Measurements from ENCODE around the gene ZNF169.
"Not testable (repeated sequence)": the region's sequence is repeated elsewhere in the genome, so short reads cannot be mapped to it uniquely, and the experiment has no call there.

The ZNF169 gene

DNA sequence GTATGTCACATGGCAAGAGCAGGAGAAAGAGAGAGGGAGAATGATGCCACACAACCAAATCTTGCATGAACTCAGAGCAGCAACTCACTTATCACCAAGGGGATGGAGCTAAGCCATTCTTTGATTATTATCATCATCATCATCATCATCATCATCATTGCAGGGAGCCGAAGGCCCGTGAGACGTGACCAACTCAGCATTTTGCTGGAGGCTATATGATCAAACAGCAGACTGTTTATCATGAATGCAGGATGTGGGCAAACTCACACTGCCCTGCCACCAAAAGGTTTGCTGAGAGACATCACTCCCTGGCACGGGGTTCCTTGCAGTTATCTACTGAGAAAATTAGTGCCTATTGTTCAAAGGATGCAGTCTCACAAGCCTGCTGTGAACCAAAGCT lies 8.6 kb upstream of the ZNF169 start:
- Histone ChIP-seq H3K4me2 (ENCODE audit: low read depth, low read length, poor library complexity, severe bottlenecking) (no peak overlapping the region), H3K36me3 (ENCODE audit: low read length) (no peaks in the 10 kb centered on the region), H3K4me3 (ENCODE audit: insufficient read depth, low read length, poor library complexity, severe bottlenecking) (no peak overlapping the region), H3K9ac (ENCODE audit: low read length) (no peak overlapping the region), H3K9me2 (replicated peaks; ENCODE audit: insufficient read depth, low read length) (no peaks in the 10 kb centered on the region), H2AFZ (ENCODE audit: low read depth, low read length, severe bottlenecking) (no peak overlapping the region), H3K27me3 (ENCODE audit: low read length) (no peaks in the 10 kb centered on the region), H3K9me3 (ENCODE audit: insufficient read depth, low read length) (no peaks in the 10 kb centered on the region), H4K20me1 (ENCODE audit: low read depth, low read length) (no peaks in the 10 kb centered on the region), H3F3A (ENCODE audit: insufficient read depth) (no peaks in the 10 kb centered on the region), H3K27ac (ENCODE audit: low read depth, low read length) (no peak overlapping the region), H3K79me2 (ENCODE audit: insufficient read depth, low read length) (no peaks in the 10 kb centered on the region)
- TF ChIP-seq EZH2phosphoT487 (conservative IDR thresholded peaks at IDR 0.05; ENCODE audit: low read length): no peak
- TF ChIP-seq, protein P1, sequence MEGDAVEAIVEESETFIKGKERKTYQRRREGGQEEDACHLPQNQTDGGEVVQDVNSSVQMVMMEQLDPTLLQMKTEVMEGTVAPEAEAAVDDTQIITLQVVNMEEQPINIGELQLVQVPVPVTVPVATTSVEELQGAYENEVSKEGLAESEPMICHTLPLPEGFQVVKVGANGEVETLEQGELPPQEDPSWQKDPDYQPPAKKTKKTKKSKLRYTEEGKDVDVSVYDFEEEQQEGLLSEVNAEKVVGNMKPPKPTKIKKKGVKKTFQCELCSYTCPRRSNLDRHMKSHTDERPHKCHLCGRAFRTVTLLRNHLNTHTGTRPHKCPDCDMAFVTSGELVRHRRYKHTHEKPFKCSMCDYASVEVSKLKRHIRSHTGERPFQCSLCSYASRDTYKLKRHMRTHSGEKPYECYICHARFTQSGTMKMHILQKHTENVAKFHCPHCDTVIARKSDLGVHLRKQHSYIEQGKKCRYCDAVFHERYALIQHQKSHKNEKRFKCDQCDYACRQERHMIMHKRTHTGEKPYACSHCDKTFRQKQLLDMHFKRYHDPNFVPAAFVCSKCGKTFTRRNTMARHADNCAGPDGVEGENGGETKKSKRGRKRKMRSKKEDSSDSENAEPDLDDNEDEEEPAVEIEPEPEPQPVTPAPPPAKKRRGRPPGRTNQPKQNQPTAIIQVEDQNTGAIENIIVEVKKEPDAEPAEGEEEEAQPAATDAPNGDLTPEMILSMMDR (IDR thresholded peaks at IDR 0.05; ENCODE audit: insufficient read depth, low read length, poor library complexity, severe bottlenecking): no peak

- no peaks in the 10 kb centered on the region for H3F3A ChIP-seq (ENCODE audit: insufficient read depth)
- no peak overlapping the region for H3K9ac ChIP-seq (ENCODE audit: low read length)
- no peak overlapping the region for H2AFZ ChIP-seq (ENCODE audit: low read depth, low read length, severe bottlenecking)
- TF ChIP-seq, protein P1 (IDR thresholded peaks at IDR 0.05; ENCODE audit: insufficient read depth, low read length, poor library complexity, severe bottlenecking): no peak
- TF ChIP-seq EZH2phosphoT487 (conservative IDR thresholded peaks at IDR 0.05; ENCODE audit: low read length): no peak
- H3K4me3 ChIP-seq (ENCODE audit: insufficient read depth, low read length, poor library complexity, severe bottlenecking): no peak overlapping the region
- no peaks in the 10 kb centered on the region for H3K9me3 ChIP-seq (ENCODE audit: insufficient read depth, low read length)
- H3K36me3 ChIP-seq (ENCODE audit: low read length): no peaks in the 10 kb centered on the region
- H3K79me2 ChIP-seq (ENCODE audit: insufficient read depth, low read length): peaks cover 19% of the 10 kb centered on the region
- H3K4me2 ChIP-seq (ENCODE audit: low read depth, low read length, poor library complexity, severe bottlenecking): no peak overlapping the region
- H4K20me1 ChIP-seq (ENCODE audit: low read depth, low read length): no peaks in the 10 kb centered on the region
- no peaks in the 10 kb centered on the region for H3K27me3 ChIP-seq (ENCODE audit: low read length)
- H3K9me2 ChIP-seq (replicated peaks; ENCODE audit: insufficient read depth, low read length): no peaks in the 10 kb centered on the region
- no peak overlapping the region for H3K27ac ChIP-seq (ENCODE audit: low read depth, low read length)
Observed at GRCh38 chr9:94256007-94256406, 3.1 kb upstream of the ZNF169 start.

GRCh38 chr9:94265626-94266402 lies 6.7 kb downstream of the ZNF169 start:
- not testable (repeated sequence) for H3K27ac ChIP-seq (ENCODE audit: low read depth, low read length); H3K9me2 ChIP-seq (replicated peaks; ENCODE audit: insufficient read depth, low read length); H3K4me2 ChIP-seq (ENCODE audit: low read depth, low read length, poor library complexity, severe bottlenecking); H3K4me3 ChIP-seq (ENCODE audit: insufficient read depth, low read length, poor library complexity, severe bottlenecking); H3K27me3 ChIP-seq (ENCODE audit: low read length); H2AFZ ChIP-seq (ENCODE audit: low read depth, low read length, severe bottlenecking); H3K9ac ChIP-seq (ENCODE audit: low read length); H4K20me1 ChIP-seq (ENCODE audit: low read depth, low read length); H3F3A ChIP-seq (ENCODE audit: insufficient read depth)
- H3K9me3 ChIP-seq (ENCODE audit: insufficient read depth, low read length): peaks cover 20% of the 10 kb centered on the region
- H3K79me2 ChIP-seq (ENCODE audit: insufficient read depth, low read length): peaks cover 93% of the 10 kb centered on the region
- peaks cover 34% of the 10 kb centered on the region for H3K36me3 ChIP-seq (ENCODE audit: low read length)

- Histone ChIP-seq H2AFZ (ENCODE audit: low read depth, low read length, severe bottlenecking) (no peak overlapping the region), H3K27ac (ENCODE audit: low read depth, low read length) (no peak overlapping the region)
Observed at GRCh38 chr9:94269264-94269663, 10.2 kb downstream of the ZNF169 start.

More at GRCh38 chr9:94269264-94269663, 10.2 kb downstream of the ZNF169 start:
- Histone ChIP-seq H3F3A (ENCODE audit: insufficient read depth) (no peaks in the 10 kb centered on the region; the same call in 1 of the 2 replicates), H3K4me3 (ENCODE audit: insufficient read depth, low read length, poor library complexity, severe bottlenecking) (no peak overlapping the region), H3K9me3 (ENCODE audit: insufficient read depth, low read length) (peaks cover 20% of the 10 kb centered on the region), H3K79me2 (ENCODE audit: insufficient read depth, low read length) (peaks cover 90% of the 10 kb centered on the region), H3K4me2 (ENCODE audit: low read depth, low read length, poor library complexity, severe bottlenecking) (no peak overlapping the region), H3K36me3 (ENCODE audit: low read length) (peaks cover 29% of the 10 kb centered on the region), H3K9ac (ENCODE audit: low read length) (no peak overlapping the region), H3K27me3 (ENCODE audit: low read length) (no peaks in the 10 kb centered on the region), H3K9me2 (replicated peaks; ENCODE audit: insufficient read depth, low read length) (no peaks in the 10 kb centered on the region), H4K20me1 (ENCODE audit: low read depth, low read length) (no peaks in the 10 kb centered on the region)
- TF ChIP-seq, protein P1 (IDR thresholded peaks at IDR 0.05; ENCODE audit: insufficient read depth, low read length, poor library complexity, severe bottlenecking): no peak
- TF ChIP-seq EZH2phosphoT487 (conservative IDR thresholded peaks at IDR 0.05; ENCODE audit: low read length): no peak

All from SU-DHL-6 (cell line).